ENCODE measurements around the gene ZNF24. TPM values are rescaled to one million over a fixed set of nuclear protein-coding genes. Genes with fewer than 3 reads are reported as not detected.

The ZNF24 gene
- total RNA-seq, 1 experiment from 2014 or later, result 54.7 TPM

GRCh38 chr18:35343936-35344735 lies at the start of gene ZNF24 (continued):
- no peak for TF ChIP-seq REST (IDR thresholded peaks at IDR 0.05; ENCODE audit: low read depth)
- peak; percentile 72 for TF ChIP-seq ELF1 (IDR thresholded peaks at IDR 0.05; ENCODE audit: borderline replicate concordance, low read depth)
- TF ChIP-seq ZNF274 (IDR thresholded peaks at IDR 0.05; ENCODE audit: low read depth, low read length), result no peak
- TF ChIP-seq, protein P1, sequence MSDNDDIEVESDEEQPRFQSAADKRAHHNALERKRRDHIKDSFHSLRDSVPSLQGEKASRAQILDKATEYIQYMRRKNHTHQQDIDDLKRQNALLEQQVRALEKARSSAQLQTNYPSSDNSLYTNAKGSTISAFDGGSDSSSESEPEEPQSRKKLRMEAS (IDR thresholded peaks at IDR 0.05), result peak; percentile 79

GRCh38 chr18:35393716-35394115 lies 49.5 kb upstream of the ZNF24 start:
- Histone ChIP-seq H3K9ac (ENCODE audit: low read length) (no peak overlapping the region), H3K9me3 (ENCODE audit: control insufficient read depth in 1 of 2, insufficient read depth in 1 of 2, low read depth in 1 of 2, low read length in 2 of 2) (no peaks in the 10 kb centered on the region; a peak in 1 of 4 replicates), H3K27me3 (ENCODE audit: insufficient read depth, low read length) (0 out of 2 replicates have a peak, but pooled peaks cover 5% of the 10 kb centered on the region), H3K27ac (ENCODE audit: low read depth, low read length) (no peak overlapping the region), H3K4me2 (ENCODE audit: low read length) (no peak overlapping the region), H3K9me2 (ENCODE audit: insufficient read depth) (no peaks in the 10 kb centered on the region), H3K36me3 (ENCODE audit: control insufficient read depth in 1 of 2, insufficient read depth in 2 of 2, low read length in 2 of 2) (no peaks in the 10 kb centered on the region), H3K79me2 (ENCODE audit: insufficient read depth, low read length) (no peaks in the 10 kb centered on the region), H4K20me1 (ENCODE audit: insufficient read depth) (no peaks in the 10 kb centered on the region), H3K4me3 (replicated peaks in 1 of 2; ENCODE audit: low read depth in 1 of 2, low read length in 2 of 2) (no peak overlapping the region), H3K4me1 (ENCODE audit: control insufficient read depth in 1 of 2, insufficient read depth in 2 of 2, low read length in 2 of 2) (no peaks in the 10 kb centered on the region), H2AFZ (ENCODE audit: low read depth, low read length, poor library complexity, severe bottlenecking) (no peak overlapping the region)
- DNase-seq (ENCODE audit: low read depth, low spot score), result no peak
- BruUV-seq (replicated peaks), result no TSS peak
- ChIA-PET CTCF (no interaction called here), POLR2A (no interaction called here), RAD21 (ENCODE audit: low non-redundant PET in 1 of 2, low total read pairs in 2 of 2, uncharacterized antibody in 2 of 2, unreplicated experiment in 2 of 2) (no interaction called here)
- no peak for ATAC-seq
- intact Hi-C loops (cut with micrococcal nuclease), result no loop called here
- TF ChIP-seq ZFX (IDR thresholded peaks at IDR 0.05) (no peak), TCF7L2 (IDR thresholded peaks at IDR 0.05; ENCODE audit: borderline replicate concordance, extremely low read depth, insufficient read depth, insufficient read length) (no peak), JUND (IDR thresholded peaks at IDR 0.05) (no peak), SIN3A (IDR thresholded peaks at IDR 0.05; ENCODE audit: low read depth) (no peak), YY1 (IDR thresholded peaks at IDR 0.05; ENCODE audit: extremely low read depth, insufficient replicate concordance, low read depth, low read length) (no peak), POLR2AphosphoS5 (IDR thresholded peaks at IDR 0.05; ENCODE audit: low read depth, low read length) (no peak), ELF1 (IDR thresholded peaks at IDR 0.05; ENCODE audit: borderline replicate concordance, low read depth) (no peak), POLR2A (IDR thresholded peaks at IDR 0.05; ENCODE audit: borderline replicate concordance, extremely low read depth, insufficient read depth, insufficient read length) (no peak), FOSL1 (IDR thresholded peaks at IDR 0.05; ENCODE audit: low read depth) (no peak), EGR1 (IDR thresholded peaks at IDR 0.05; ENCODE audit: low read depth) (no peak)
- TF ChIP-seq, protein P1 (IDR thresholded peaks at IDR 0.05), result no peak
- TF ChIP-seq, protein P2, sequence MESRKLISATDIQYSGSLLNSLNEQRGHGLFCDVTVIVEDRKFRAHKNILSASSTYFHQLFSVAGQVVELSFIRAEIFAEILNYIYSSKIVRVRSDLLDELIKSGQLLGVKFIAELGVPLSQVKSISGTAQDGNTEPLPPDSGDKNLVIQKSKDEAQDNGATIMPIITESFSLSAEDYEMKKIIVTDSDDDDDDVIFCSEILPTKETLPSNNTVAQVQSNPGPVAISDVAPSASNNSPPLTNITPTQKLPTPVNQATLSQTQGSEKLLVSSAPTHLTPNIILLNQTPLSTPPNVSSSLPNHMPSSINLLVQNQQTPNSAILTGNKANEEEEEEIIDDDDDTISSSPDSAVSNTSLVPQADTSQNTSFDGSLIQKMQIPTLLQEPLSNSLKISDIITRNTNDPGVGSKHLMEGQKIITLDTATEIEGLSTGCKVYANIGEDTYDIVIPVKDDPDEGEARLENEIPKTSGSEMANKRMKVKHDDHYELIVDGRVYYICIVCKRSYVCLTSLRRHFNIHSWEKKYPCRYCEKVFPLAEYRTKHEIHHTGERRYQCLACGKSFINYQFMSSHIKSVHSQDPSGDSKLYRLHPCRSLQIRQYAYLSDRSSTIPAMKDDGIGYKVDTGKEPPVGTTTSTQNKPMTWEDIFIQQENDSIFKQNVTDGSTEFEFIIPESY (IDR thresholded peaks at IDR 0.05; ENCODE audit: extremely low read depth, insufficient replicate concordance, low read length), result no peak

All from HCT116 (cell line).